ENCODE data around the gene CD28.

Gene CD28

DNA sequence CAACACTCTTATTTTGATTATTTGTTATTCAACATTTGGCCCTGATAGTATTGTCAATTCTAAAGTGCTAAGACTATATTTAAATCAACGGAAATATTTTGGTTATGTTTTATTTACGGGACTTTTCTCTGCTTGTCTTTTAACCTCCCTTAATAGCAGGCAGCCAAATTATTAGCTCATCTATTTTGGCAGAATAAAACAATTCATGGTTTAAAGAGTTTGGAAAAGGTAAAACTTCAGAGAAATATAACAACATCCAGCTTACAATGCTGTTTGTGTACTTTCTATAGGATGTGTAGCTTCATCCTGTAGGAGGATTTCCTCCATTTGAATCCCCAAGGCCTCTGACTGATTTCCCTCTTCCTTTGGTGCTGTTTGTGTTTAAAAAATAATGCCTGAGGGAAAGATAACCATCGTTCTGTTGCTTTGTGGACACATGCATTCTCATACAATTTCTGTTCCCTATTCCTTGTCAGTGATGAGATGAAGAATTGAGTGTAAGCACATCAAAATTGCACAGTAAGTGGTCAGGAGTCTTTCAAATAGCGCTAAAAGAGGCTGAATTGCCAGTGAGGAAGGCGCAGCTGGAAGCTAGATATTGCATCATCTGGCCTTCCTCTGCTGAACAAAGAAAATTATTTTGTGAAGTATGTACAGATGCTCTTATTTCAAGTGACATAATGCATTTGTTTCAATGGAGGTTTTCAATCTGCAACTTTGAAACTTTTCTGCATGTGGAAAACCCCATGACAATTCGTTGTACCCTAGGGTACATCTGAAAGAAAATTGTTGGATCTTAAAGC, 80.3 kb downstream of the CD28 start:
- no peak for DNase-seq

DNA sequence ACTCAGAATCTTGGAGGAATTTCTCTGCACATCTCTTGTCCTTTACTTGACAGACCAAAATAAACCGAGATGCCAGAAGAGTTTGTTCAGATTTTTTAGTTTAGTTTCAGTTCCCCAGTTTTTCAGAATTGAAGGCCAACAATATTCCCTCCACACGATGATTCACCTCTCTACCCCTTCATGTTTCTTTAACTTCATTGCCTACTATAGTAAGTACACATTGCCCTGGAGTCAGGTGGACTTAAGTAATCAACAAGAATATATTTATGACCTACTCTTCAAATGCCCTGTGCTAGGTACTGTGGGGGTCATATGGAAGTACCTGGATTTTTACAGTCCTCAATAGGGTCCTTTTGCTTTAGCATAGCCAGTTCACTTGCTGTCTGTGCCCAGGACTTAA, 81.5 kb downstream of the CD28 start:
- DNase-seq = no peak

Measured in DMS 273 treated with DMSO at 0.1 percent for 48 hours (cell line).